HepG2 (cell line): ENCODE data around the gene ZNF574. TPM values are rescaled to one million over a fixed set of nuclear protein-coding genes. Genes with fewer than 3 reads are reported as not detected.

ENCODE experiments used
- ATAC-seq: fragments of 200-7000 bp; cut with Tn5 transposase; 3 replicates; pipeline ENCODE4 v1.9.1; 2020; ENCODE audit warnings: mild to moderate bottlenecking, moderate library complexity
- BruUV-seq: library from RNA; stranded (reverse); fragments of 400-500 nt; replicated peaks from 2 replicates; lab custom pipeline; 2021; lab: Mats Ljungman, UMichigan
- CTCF ChIA-PET: fragments of 300-600 bp; formaldehyde crosslinking; extraction: SDS; loops from one replicate; lab custom pipeline; 2021; ENCODE audit warnings: low total read pairs, inconsistent platforms, low intra/inter-chr PET ratio; lab: Yijun Ruan, JAX
- POLR2A ChIA-PET: fragments of 350-600 bp; sonication (Branson Sonifier 250); formaldehyde crosslinking; loops from one replicate; lab custom pipeline; 2020; ENCODE audit warnings: antibody characterized with exemption, inconsistent platforms; lab: Yijun Ruan, JAX
- DNase-seq: peaks from one replicate; pipeline ENCODE4 v3.0.0-alpha.2; 2015; ENCODE audit warnings: low spot score
- FAIRE-seq: peaks from 3 replicates; lab custom pipeline; 2011; peaks lifted over from hg19 to GRCh38; lab: Jason Lieb, UNC
- H2AFZ ChIP-seq: one replicate; pipeline ENCODE4 v1.6.1; 2011; ENCODE audit warnings: low read length, inconsistent platforms
- H3K27ac ChIP-seq: fragments of 300-600 bp; 3 replicates; pipeline ENCODE4 v1.8.0; 2011; ENCODE audit warnings: mixed run types, mild to moderate bottlenecking, mixed read lengths, low read length, inconsistent platforms; ENCODE audit not compliant: insufficient read depth; ENCODE audit errors: extremely low read length
- H3K27me3 ChIP-seq, 2 experiments: fragments of 200-600 bp in 1 of 2; 2 replicates in 1 of 2; 3 replicates in 1 of 2; pipeline versions ENCODE4 v1.6.0 to v1.8.0; 2011; ENCODE audit warnings: low read length in 2 of 2, mild to moderate bottlenecking in 2 of 2, moderate library complexity in 2 of 2, inconsistent platforms in 1 of 2; ENCODE audit not compliant: insufficient read depth in 2 of 2, control insufficient read depth in 1 of 2
- H3K36me3 ChIP-seq, 2 experiments: fragments of 200-600 bp in 1 of 2; replicated peaks in 1 of 2; 2 replicates in 1 of 2; 3 replicates in 1 of 2; pipeline versions ENCODE4 v1.5.1 to v1.8.0; 2011; ENCODE audit warnings: low read length in 2 of 2, inconsistent platforms in 1 of 2; ENCODE audit not compliant: insufficient read depth in 2 of 2, control insufficient read depth in 1 of 2
- H3K4me1 ChIP-seq: 2 replicates; pipeline ENCODE4 v1.5.1; 2012; ENCODE audit warnings: low read length, inconsistent platforms; ENCODE audit not compliant: insufficient read depth
- H3K4me2 ChIP-seq: 2 replicates; pipeline ENCODE4 v1.6.0; 2011; ENCODE audit warnings: low read depth, low read length, inconsistent platforms
- H3K4me3 ChIP-seq, 3 experiments: fragments of 200-600 bp in 1 of 3; sonication (generic), shearing (Covaris generic) in 1 of 3; replicated peaks in 1 of 3; 2 replicates each; pipeline ENCODE4 v1.5.1; 2011 to 2016; ENCODE audit warnings: low read length in 3 of 3, inconsistent platforms in 2 of 3, low read depth in 2 of 3, mild to moderate bottlenecking in 2 of 3, control low read depth in 1 of 3, mixed read lengths in 1 of 3; ENCODE audit not compliant: insufficient read depth in 1 of 3
- H3K79me2 ChIP-seq: one replicate; pipeline ENCODE4 v1.6.1; 2011; ENCODE audit warnings: low read length, inconsistent platforms; ENCODE audit not compliant: insufficient read depth
- H3K9ac ChIP-seq: 2 replicates; pipeline ENCODE4 v1.6.0; 2011; ENCODE audit warnings: mild to moderate bottlenecking, low read depth, low read length, inconsistent platforms; ENCODE audit not compliant: insufficient read depth
- H3K9me3 ChIP-seq: 2 replicates; pipeline ENCODE4 v1.5.1; 2012; ENCODE audit warnings: mild to moderate bottlenecking, low read length
- H4K20me1 ChIP-seq: 2 replicates; pipeline ENCODE4 v1.6.0; 2011; ENCODE audit warnings: inconsistent platforms, mild to moderate bottlenecking, low read length, moderate library complexity; ENCODE audit not compliant: insufficient read depth
- NFRKB ChIP-seq: fragments of 450-650 bp; IDR thresholded peaks from 2 replicates; pipeline ENCODE4 v1.6.1; 2017
- SALL1 ChIP-seq: sonication (generic); formaldehyde crosslinking; IDR thresholded peaks from 2 replicates; pipeline ENCODE4 v1.8.0; 2022; ENCODE audit warnings: mild to moderate bottlenecking, missing genetic modification reagents
- ZBTB38 ChIP-seq: sonication (generic); formaldehyde crosslinking; IDR thresholded peaks from 2 replicates; pipeline ENCODE4 v1.5.1; 2020; ENCODE audit warnings: mild to moderate bottlenecking, missing genetic modification reagents
- ZMYM4 ChIP-seq: sonication (generic); formaldehyde crosslinking; IDR thresholded peaks from 2 replicates; pipeline ENCODE4 v1.8.1; 2023; ENCODE audit warnings: mild to moderate bottlenecking, missing genetic modification reagents
- ZNF251 ChIP-seq: sonication (generic); formaldehyde crosslinking; IDR thresholded peaks from 2 replicates; pipeline ENCODE4 v1.9.0; 2021; ENCODE audit warnings: mild to moderate bottlenecking, missing genetic modification reagents
- ZNF451 ChIP-seq: sonication (generic); formaldehyde crosslinking; IDR thresholded peaks from 2 replicates; pipeline ENCODE4 v1.5.0; 2020; ENCODE audit warnings: mild to moderate bottlenecking, missing genetic modification reagents
- ZNF746 ChIP-seq: sonication (generic); formaldehyde crosslinking; IDR thresholded peaks from 2 replicates; pipeline ENCODE4 v1.8.0; 2022; ENCODE audit warnings: mild to moderate bottlenecking, missing genetic modification reagents
- ZNF788 ChIP-seq: sonication (generic); formaldehyde crosslinking; IDR thresholded peaks from 2 replicates; pipeline ENCODE4 v1.5.0; 2020; ENCODE audit warnings: mild to moderate bottlenecking, missing genetic modification reagents, borderline replicate concordance
- WGBS: methylation state at CpG from one replicate; pipeline ENCODE4 v1.1.6; 2017; ENCODE audit warnings: low lambda C conversion rate; 5-methylcytosine and 5-hydroxymethylcytosine counted together
- in situ Hi-C: cut with HindIII; loops from 2 replicates; pipeline ENCODE4 v1.10.0; 2017; ENCODE audit warnings: low pct_unique_long_range_greater_than_20kb; ENCODE audit not compliant: extremely low pct_ligation_motif_present
- intact Hi-C: fragments of 100-400 bp; cut with micrococcal nuclease; formaldehyde crosslinking; loops from one replicate; pipeline ENCODE4 v1.10.0; 2022; ENCODE audit not compliant: unreplicated experiment
- polyA plus RNA-seq, 8 experiments: library from polyadenylated mRNA; depleted of rRNA in 3 of 8; stranded (reverse) in 7 of 8; unstranded in 1 of 8; fragments of >200 nt; fragmentation: Illumina TruSeq in 4 of 8; extraction: Trizol in 4 of 8; gene quantifications; 2 replicates each; pipeline versions ENCODE4 v1.2.1 to v1.2.3, GENCODE V29; 2011 to 2016; ENCODE audit warnings: low read depth in 4 of 8, missing spikeins in 1 of 8, mixed read lengths in 1 of 8; ENCODE audit not compliant: insufficient read depth in 1 of 8
- total RNA-seq, 5 experiments: library from RNA; depleted of rRNA; stranded (reverse); fragments of >200 nt; fragmentation: Illumina TruSeq; extraction: Trizol; gene quantifications; 2 replicates each; pipeline ENCODE4 v1.2.3, GENCODE V29; 2016; ENCODE audit warnings: low read depth in 1 of 5
- TF ChIP-seq, protein P1 (sequence below): sonication (generic); formaldehyde crosslinking; IDR thresholded peaks from 2 replicates; pipeline ENCODE4 v1.5.0; 2020; ENCODE audit warnings: missing genetic modification reagents
- TF ChIP-seq, protein P2 (sequence below): IDR thresholded peaks from 2 replicates; pipeline ENCODE4 v1.6.1; 2012; ENCODE audit warnings: inconsistent platforms

Gene ZNF574
- total and polyA plus RNA-seq, 2 of the 13 experiments (the other 11 are each of a cell fraction or from before 2014, with no cell fraction given), result 7.7 to 7.9 TPM

DNA sequence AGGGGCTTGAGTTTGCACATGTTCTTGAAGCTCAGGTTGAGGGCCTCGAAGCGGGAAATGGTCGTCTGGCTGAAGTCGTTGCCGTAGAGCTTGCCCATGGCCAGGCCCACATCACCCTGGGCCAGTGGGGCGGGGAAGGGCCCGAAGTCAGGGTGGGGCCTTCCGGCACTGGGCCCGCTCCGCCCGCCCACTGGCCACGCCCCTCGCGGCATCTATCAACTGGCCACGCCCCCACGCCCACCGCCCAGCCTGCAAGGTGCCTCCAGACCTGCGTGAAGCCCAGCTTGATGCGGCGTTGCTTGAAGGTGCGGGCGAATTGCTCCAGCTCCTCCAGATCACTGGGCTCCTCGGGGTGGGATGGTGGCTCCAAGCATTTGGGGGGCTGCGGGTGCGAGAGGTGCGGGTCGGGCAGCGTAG lies 19.9 kb downstream of the ZNF574 start:
- intact Hi-C loops (no loop called here), in situ Hi-C loops (no loop called here)
- Histone ChIP-seq H3K79me2 (no peaks in the 10 kb centered on the region), H3K27me3 (peaks cover 0 to 12% of the 10 kb centered on the region in 2 experiments; a peak in 2 of 5 replicates), H4K20me1 (0 out of 2 replicates have a peak, but pooled peaks cover 2% of the 10 kb centered on the region), H3K9me3 (no peaks in the 10 kb centered on the region), H3K4me1 (no peaks in the 10 kb centered on the region), H3K4me2 (no peak overlapping the region), H3K4me3 (no peak overlapping the region), H2AFZ (no peak overlapping the region), H3K36me3 (no peaks in the 10 kb centered on the region), H3K27ac (no peak overlapping the region), H3K9ac (no peak overlapping the region)
- BruUV-seq, result no TSS peak
- TF ChIP-seq ZNF451 (CRISPR knock-in tag) (no peak), ZNF788 (CRISPR knock-in tag) (no peak), ZNF251 (no peak), SALL1 (CRISPR knock-in tag) (no peak), ZNF746 (CRISPR knock-in tag) (no peak), ZMYM4 (CRISPR knock-in tag) (no peak), ZBTB38 (CRISPR knock-in tag) (no peak), NFRKB (no peak)
- TF ChIP-seq, protein P1, sequence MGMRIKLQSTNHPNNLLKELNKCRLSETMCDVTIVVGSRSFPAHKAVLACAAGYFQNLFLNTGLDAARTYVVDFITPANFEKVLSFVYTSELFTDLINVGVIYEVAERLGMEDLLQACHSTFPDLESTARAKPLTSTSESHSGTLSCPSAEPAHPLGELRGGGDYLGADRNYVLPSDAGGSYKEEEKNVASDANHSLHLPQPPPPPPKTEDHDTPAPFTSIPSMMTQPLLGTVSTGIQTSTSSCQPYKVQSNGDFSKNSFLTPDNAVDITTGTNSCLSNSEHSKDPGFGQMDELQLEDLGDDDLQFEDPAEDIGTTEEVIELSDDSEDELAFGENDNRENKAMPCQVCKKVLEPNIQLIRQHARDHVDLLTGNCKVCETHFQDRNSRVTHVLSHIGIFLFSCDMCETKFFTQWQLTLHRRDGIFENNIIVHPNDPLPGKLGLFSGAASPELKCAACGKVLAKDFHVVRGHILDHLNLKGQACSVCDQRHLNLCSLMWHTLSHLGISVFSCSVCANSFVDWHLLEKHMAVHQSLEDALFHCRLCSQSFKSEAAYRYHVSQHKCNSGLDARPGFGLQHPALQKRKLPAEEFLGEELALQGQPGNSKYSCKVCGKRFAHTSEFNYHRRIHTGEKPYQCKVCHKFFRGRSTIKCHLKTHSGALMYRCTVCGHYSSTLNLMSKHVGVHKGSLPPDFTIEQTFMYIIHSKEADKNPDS (CRISPR knock-in tag), result no peak
- TF ChIP-seq, protein P2, sequence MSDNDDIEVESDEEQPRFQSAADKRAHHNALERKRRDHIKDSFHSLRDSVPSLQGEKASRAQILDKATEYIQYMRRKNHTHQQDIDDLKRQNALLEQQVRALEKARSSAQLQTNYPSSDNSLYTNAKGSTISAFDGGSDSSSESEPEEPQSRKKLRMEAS, result no peak
- FAIRE-seq, result no peak
- WGBS, result no CpG with 5 or more reads among the region's 28 CpGs
- ATAC-seq, result no peak
- no peak for DNase-seq
- ChIA-PET CTCF (no interaction called here), POLR2A (no interaction called here)
